H9 (cell line): Measurements from ENCODE around the gene DKKL1. TPM values are rescaled to one million over a fixed set of nuclear protein-coding genes. Genes with fewer than 3 reads are reported as not detected.

Experiments
- DNase-seq: peaks from one replicate; pipeline ENCODE4 v3.0.0-alpha.2; 2017
- H2AFZ ChIP-seq: one replicate; pipeline ENCODE4 v1.6.1; 2013; ENCODE audit warnings: mild to moderate bottlenecking, low read length, control low read depth, moderate library complexity
- H2AK5ac ChIP-seq: 2 replicates; pipeline ENCODE4 v1.6.1; 2013; ENCODE audit warnings: low read length, control low read depth, mixed read lengths; ENCODE audit not compliant: insufficient read length
- H2BK120ac ChIP-seq: one replicate; pipeline ENCODE4 v1.6.1; 2013; ENCODE audit warnings: low read depth, mild to moderate bottlenecking, low read length, control low read depth, inconsistent platforms; ENCODE audit not compliant: poor library complexity, severe bottlenecking
- H2BK12ac ChIP-seq: 2 replicates; pipeline ENCODE4 v1.6.1; 2013; ENCODE audit warnings: low read length, control low read depth, mixed read lengths, low read depth; ENCODE audit not compliant: insufficient read length
- H2BK15ac ChIP-seq: 2 replicates; pipeline ENCODE4 v1.6.1; 2013; ENCODE audit warnings: low read depth, low read length, control low read depth
- H2BK20ac ChIP-seq: one replicate; pipeline ENCODE4 v1.6.1; 2013; ENCODE audit warnings: low read depth, mild to moderate bottlenecking, low read length, control low read depth, inconsistent platforms; ENCODE audit not compliant: poor library complexity, severe bottlenecking
- H2BK5ac ChIP-seq: 2 replicates; pipeline ENCODE4 v1.6.1; 2013; ENCODE audit warnings: low read length, control low read depth, mixed read lengths; ENCODE audit not compliant: insufficient read length
- H3K14ac ChIP-seq: 2 replicates; pipeline ENCODE4 v1.6.1; 2013; ENCODE audit warnings: low read length, control low read depth; ENCODE audit not compliant: insufficient read depth
- H3K18ac ChIP-seq: 2 replicates; pipeline ENCODE4 v1.6.1; 2013; ENCODE audit warnings: low read depth, mild to moderate bottlenecking, mixed read lengths, low read length, control low read depth; ENCODE audit not compliant: insufficient read length
- H3K23ac ChIP-seq: 2 replicates; pipeline ENCODE4 v1.6.1; 2013; ENCODE audit warnings: low read length, control low read depth, mixed read lengths, low read depth; ENCODE audit not compliant: insufficient read length
- H3K23me2 ChIP-seq: 2 replicates; pipeline ENCODE4 v1.6.1; 2013; ENCODE audit warnings: low read depth, mild to moderate bottlenecking, mixed read lengths, low read length, control low read depth; ENCODE audit not compliant: insufficient read length, poor library complexity, severe bottlenecking
- H3K27ac ChIP-seq: 2 replicates; pipeline ENCODE4 v1.5.1; 2013; ENCODE audit warnings: low read length, control low read depth, mixed read lengths, low read depth; ENCODE audit not compliant: insufficient read length
- H3K27me3 ChIP-seq: 2 replicates; pipeline ENCODE4 v1.6.1; 2013; ENCODE audit warnings: low read length, control low read depth, inconsistent platforms; ENCODE audit not compliant: insufficient read depth
- H3K4ac ChIP-seq: 2 replicates; pipeline ENCODE4 v1.6.1; 2013; ENCODE audit warnings: low read depth, mild to moderate bottlenecking, control low read depth, inconsistent platforms, low read length, moderate library complexity
- H3K4me1 ChIP-seq: 2 replicates; pipeline ENCODE4 v1.6.1; 2013; ENCODE audit warnings: low read length, control low read depth, inconsistent platforms; ENCODE audit not compliant: insufficient read depth
- H3K4me2 ChIP-seq: 2 replicates; pipeline ENCODE4 v1.6.1; 2013; ENCODE audit warnings: low read length, control low read depth, mixed read lengths; ENCODE audit not compliant: insufficient read length, insufficient read depth
- H3K56ac ChIP-seq: 2 replicates; pipeline ENCODE4 v1.6.1; 2013; ENCODE audit warnings: low read depth, mild to moderate bottlenecking, mixed read lengths, low read length, control low read depth; ENCODE audit not compliant: insufficient read length
- H3K79me1 ChIP-seq: 2 replicates; pipeline ENCODE4 v1.6.1; 2013; ENCODE audit warnings: low read depth, mild to moderate bottlenecking, moderate library complexity, low read length, control low read depth, inconsistent platforms; ENCODE audit not compliant: insufficient read depth, poor library complexity, severe bottlenecking
- H3K79me2 ChIP-seq: 2 replicates; pipeline ENCODE4 v1.6.1; 2013; ENCODE audit warnings: low read length, control low read depth, inconsistent platforms; ENCODE audit not compliant: insufficient read depth
- H3K9ac ChIP-seq: 2 replicates; pipeline ENCODE4 v1.6.1; 2013; ENCODE audit warnings: low read length, control low read depth, mixed read lengths; ENCODE audit not compliant: insufficient read length; ENCODE audit errors: extremely low read depth
- H3K9me3 ChIP-seq: one replicate; pipeline ENCODE4 v1.6.1; 2013; ENCODE audit warnings: low read depth, low read length, inconsistent platforms; ENCODE audit not compliant: control insufficient read depth
- H3T11ph ChIP-seq: one replicate; pipeline ENCODE4 v1.6.1; 2013; ENCODE audit warnings: mild to moderate bottlenecking, low read length, control low read depth, inconsistent platforms
- H4K20me1 ChIP-seq: one replicate; pipeline ENCODE4 v1.6.1; 2013; ENCODE audit not compliant: control insufficient read depth, insufficient read length, insufficient read depth
- H4K5ac ChIP-seq: 2 replicates; pipeline ENCODE4 v1.6.1; 2013; ENCODE audit warnings: low read depth, mild to moderate bottlenecking, mixed read lengths, low read length, control low read depth; ENCODE audit not compliant: insufficient read length
- H4K8ac ChIP-seq: replicated peaks from 2 replicates; pipeline ENCODE4 v1.6.1; 2013; ENCODE audit warnings: low read length, control low read depth, mixed read lengths, low read depth; ENCODE audit not compliant: insufficient read length
- H4K91ac ChIP-seq: 2 replicates; pipeline ENCODE4 v1.6.1; 2013; ENCODE audit warnings: low read depth, mild to moderate bottlenecking, moderate library complexity, mixed read lengths, low read length, control low read depth; ENCODE audit not compliant: insufficient read length
- H3K27ac Mint-ChIP-seq, 3 experiments: 2 replicates in 2 of 3; 3 replicates in 1 of 3; pipeline ENCODE4 v1.8.0; 2020 to 2021; ENCODE audit warnings: mixed read lengths in 3 of 3, mild to moderate bottlenecking in 1 of 3, moderate library complexity in 1 of 3
- H3K27me3 Mint-ChIP-seq: 2 replicates; pipeline ENCODE4 v1.8.0; 2021; ENCODE audit warnings: low read depth, mild to moderate bottlenecking, moderate library complexity, mixed read lengths
- H3K36me3 Mint-ChIP-seq, 3 experiments: 2 replicates in 2 of 3; 3 replicates in 1 of 3; pipeline ENCODE4 v1.8.0; 2020 to 2021; ENCODE audit warnings: low read depth in 3 of 3, mixed read lengths in 3 of 3; ENCODE audit not compliant: insufficient read depth in 1 of 3
- H3K4me1 Mint-ChIP-seq, 2 experiments: 2 replicates each; pipeline ENCODE4 v1.8.0; 2020; ENCODE audit warnings: mixed read lengths in 2 of 2
- H3K4me3 Mint-ChIP-seq, 2 experiments: 2 replicates in 1 of 2; 3 replicates in 1 of 2; pipeline ENCODE4 v1.8.0; 2020 to 2021; ENCODE audit warnings: mild to moderate bottlenecking in 2 of 2, mixed read lengths in 2 of 2, moderate library complexity in 1 of 2
- H3K9me3 Mint-ChIP-seq, 2 experiments: 2 replicates in 1 of 2; 3 replicates in 1 of 2; pipeline ENCODE4 v1.8.0; 2020; ENCODE audit warnings: mild to moderate bottlenecking in 2 of 2, mixed read lengths in 2 of 2, moderate library complexity in 1 of 2
- WGBS: extraction: QIAGEN DNeasy Blood & Tissue Kit; methylation state at CpG from one replicate; pipeline ENCODE4 v1.1.7; 2013; ENCODE audit warnings: missing lambda C conversion rate, low lambda C conversion rate, mixed read lengths; ENCODE audit not compliant: insufficient read length; ENCODE audit errors: extremely low coverage; 5-methylcytosine and 5-hydroxymethylcytosine counted together
- total RNA-seq: library from RNA; stranded (reverse); gene quantifications from 2 replicates; pipeline ENCODE4 v1.2.1, GENCODE V29; 2021
- TF ChIP-seq, protein P1 (sequence below): fragments of 200-600 bp; sonication (generic); conservative IDR thresholded peaks from 3 replicates; pipeline ENCODE4 v1.8.0; 2021; ENCODE audit warnings: antibody characterized with exemption, mild to moderate bottlenecking

DKKL1 gene
- total RNA-seq, 1 experiment from 2014 or later = 3.5 TPM

DNA sequence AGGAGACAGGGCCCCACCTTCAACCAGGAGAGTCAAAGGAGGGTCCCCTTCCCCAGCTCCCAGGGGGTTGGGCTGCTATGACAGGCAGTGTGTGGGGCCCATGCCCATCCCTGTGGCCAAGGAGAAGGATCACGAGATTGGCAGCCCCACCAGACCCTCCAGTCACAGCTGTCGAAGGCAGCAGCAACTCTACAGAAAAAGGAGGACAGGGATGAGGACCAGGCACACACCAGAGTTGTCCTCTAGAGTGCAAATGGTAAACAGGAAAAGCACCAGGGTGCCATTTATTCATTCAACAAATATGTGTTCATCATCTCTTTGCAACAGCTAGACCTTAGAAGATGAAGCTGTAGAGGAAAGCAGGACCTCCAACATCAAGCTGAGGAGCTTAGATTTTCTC, 55.5 kb downstream of the DKKL1 start:
- Histone ChIP-seq H2AFZ (no peak overlapping the region), H2BK15ac (no peak overlapping the region), H2BK12ac (no peak overlapping the region), H3K14ac (no peak overlapping the region), H3K27me3 (peaks cover 22% of the 10 kb centered on the region; the same call in 1 of the 2 replicates), H2AK5ac (no peak overlapping the region), H2BK120ac (no peak overlapping the region), H3K79me2 (no peaks in the 10 kb centered on the region), H2BK5ac (no peak overlapping the region), H3K9me3 (no peaks in the 10 kb centered on the region), H3K23me2 (peaks cover 13% of the 10 kb centered on the region), H3T11ph (no peak overlapping the region), H3K9ac (no peak overlapping the region), H2BK20ac (no peak overlapping the region), H3K56ac (no peak overlapping the region), H3K18ac (no peak overlapping the region), H3K4me2 (no peak overlapping the region), H4K20me1 (no peaks in the 10 kb centered on the region), H4K5ac (no peak overlapping the region), H3K4ac (no peak overlapping the region), H3K4me1 (peaks cover 2% of the 10 kb centered on the region; the same call in 1 of the 2 replicates), H3K79me1 (no peaks in the 10 kb centered on the region), H3K23ac (no peak overlapping the region), H4K8ac (no peak overlapping the region), H4K91ac (no peak overlapping the region), H3K27ac (no peak overlapping the region)
- H3K27me3 Mint-ChIP-seq = peaks cover 44% of the 10 kb centered on the region
- DNase-seq = no peak
- WGBS = no CpG with 5 or more reads among the region's 2 CpGs
- TF ChIP-seq, protein P1, sequence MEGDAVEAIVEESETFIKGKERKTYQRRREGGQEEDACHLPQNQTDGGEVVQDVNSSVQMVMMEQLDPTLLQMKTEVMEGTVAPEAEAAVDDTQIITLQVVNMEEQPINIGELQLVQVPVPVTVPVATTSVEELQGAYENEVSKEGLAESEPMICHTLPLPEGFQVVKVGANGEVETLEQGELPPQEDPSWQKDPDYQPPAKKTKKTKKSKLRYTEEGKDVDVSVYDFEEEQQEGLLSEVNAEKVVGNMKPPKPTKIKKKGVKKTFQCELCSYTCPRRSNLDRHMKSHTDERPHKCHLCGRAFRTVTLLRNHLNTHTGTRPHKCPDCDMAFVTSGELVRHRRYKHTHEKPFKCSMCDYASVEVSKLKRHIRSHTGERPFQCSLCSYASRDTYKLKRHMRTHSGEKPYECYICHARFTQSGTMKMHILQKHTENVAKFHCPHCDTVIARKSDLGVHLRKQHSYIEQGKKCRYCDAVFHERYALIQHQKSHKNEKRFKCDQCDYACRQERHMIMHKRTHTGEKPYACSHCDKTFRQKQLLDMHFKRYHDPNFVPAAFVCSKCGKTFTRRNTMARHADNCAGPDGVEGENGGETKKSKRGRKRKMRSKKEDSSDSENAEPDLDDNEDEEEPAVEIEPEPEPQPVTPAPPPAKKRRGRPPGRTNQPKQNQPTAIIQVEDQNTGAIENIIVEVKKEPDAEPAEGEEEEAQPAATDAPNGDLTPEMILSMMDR = no peak
- no peak overlapping the region for H3K27ac Mint-ChIP-seq
- 0 out of 5 replicates have a peak overlapping the region, but pooled peaks of 1 of the 2 experiments have one; percentile 1 for H3K4me3 Mint-ChIP-seq
- H3K4me1 Mint-ChIP-seq = peaks cover 55 to 75% of the 10 kb centered on the region in 2 experiments
- no peaks in the 10 kb centered on the region; a peak in 1 of 7 replicates for H3K36me3 Mint-ChIP-seq
- H3K9me3 Mint-ChIP-seq = peaks cover 0 to 9% of the 10 kb centered on the region in 2 experiments; a peak in 2 of 5 replicates
